Germinal center (tissue), 1 donor: ENCODE results near the gene LAP3.

Experiments
- DNase-seq: peaks from one replicate; pipeline ENCODE4 v3.0.0; 2012; ENCODE audit warnings: mixed read lengths, low spot score

The LAP3 gene

GRCh38 chr4:17619416-17620105 is 42.6 kb downstream of the LAP3 start:
- DNase-seq = no peak

GRCh38 chr4:17623451-17624001 is 46.5 kb downstream of the LAP3 start:
- DNase-seq = no peak

GRCh38 chr4:17624821-17625220 is 47.8 kb downstream of the LAP3 start:
- DNase-seq = no peak

- no peak for DNase-seq
Observed at GRCh38 chr4:17630228-17630627, 53.2 kb downstream of the LAP3 start.

GRCh38 chr4:17633600-17633999 is 56.6 kb downstream of the LAP3 start:
- no peak for DNase-seq

- no peak for DNase-seq
Observed at GRCh38 chr4:17635056-17635455, 58.1 kb downstream of the LAP3 start.

GRCh38 chr4:17636341-17636695 is 59.3 kb downstream of the LAP3 start:
- no peak for DNase-seq

- peak; percentile 78 for DNase-seq
Observed at GRCh38 chr4:17636696-17637622, 60.0 kb downstream of the LAP3 start.

GRCh38 chr4:17639136-17639535 is 62.1 kb downstream of the LAP3 start:
- DNase-seq = no peak

GRCh38 chr4:17642398-17642783 is 65.4 kb downstream of the LAP3 start:
- no peak for DNase-seq

- no peak for DNase-seq
Observed at GRCh38 chr4:17646693-17647092, 69.7 kb downstream of the LAP3 start.

GRCh38 chr4:17647176-17647806 is 70.3 kb downstream of the LAP3 start:
- DNase-seq = no peak

- DNase-seq = no peak
Observed at GRCh38 chr4:17647927-17648326, 70.9 kb downstream of the LAP3 start.

- DNase-seq = no peak
Observed at GRCh38 chr4:17650406-17650805, 73.4 kb downstream of the LAP3 start.

- no peak for DNase-seq
Observed at GRCh38 chr4:17654701-17655100, 77.7 kb downstream of the LAP3 start.

GRCh38 chr4:17657090-17657489 is 80.1 kb downstream of the LAP3 start:
- DNase-seq = no peak
